GM21360 (cell line): ENCODE measurements around the gene KHNYN.
"Not testable (repeated sequence)": the region's sequence is repeated elsewhere in the genome, so short reads cannot be mapped to it uniquely, and the experiment has no call there.

Source experiments
- ATAC-seq: cut with Tn5 transposase; IDR thresholded peaks from one replicate; pipeline ENCODE4 v1.9.1; 2021; ENCODE audit warnings: mild to moderate bottlenecking, moderate library complexity; ENCODE audit not compliant: unreplicated experiment

The KHNYN gene

DNA sequence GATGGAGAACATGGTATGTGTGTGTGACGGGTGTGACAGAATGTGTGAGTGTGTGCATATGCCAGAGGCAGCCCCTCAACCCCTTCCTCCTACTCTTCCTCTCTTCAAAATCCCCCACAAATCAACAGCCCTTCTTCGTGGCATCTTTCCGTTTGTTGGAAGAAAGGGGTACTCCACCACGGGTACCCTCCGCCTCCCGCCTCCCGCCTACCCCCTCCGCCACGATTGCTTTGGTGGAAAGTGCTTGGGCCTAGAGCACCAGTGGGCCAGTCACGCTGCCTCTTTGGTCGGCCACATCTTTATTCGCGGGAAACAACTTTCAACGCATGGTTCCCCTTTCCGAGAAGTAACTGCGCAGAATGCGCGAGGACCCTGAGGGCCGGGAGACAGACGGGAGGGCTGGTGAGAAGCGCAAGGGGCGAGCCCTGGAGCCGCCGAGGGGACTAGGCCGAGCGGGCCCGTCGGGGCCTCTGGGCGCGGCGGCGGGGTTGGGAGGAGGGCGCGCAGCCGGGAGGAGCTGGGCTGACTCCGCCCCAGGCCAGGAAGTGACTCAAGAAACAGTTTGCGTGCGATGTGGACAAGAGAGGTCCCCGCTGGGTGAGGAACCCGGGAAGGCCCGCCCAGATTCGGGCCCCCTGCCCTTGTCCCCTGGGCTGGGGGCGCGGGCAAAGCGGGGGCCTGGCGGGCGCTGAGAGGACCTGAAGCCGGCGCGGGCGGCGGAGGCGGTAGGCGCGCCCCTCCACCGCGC lies at the start of gene KHNYN, which contains the start of gene CBLN3:
KHNYN (plus strand) TSS at position 560 of the 748 bp plus-strand sequence. CDS start 777 bp downstream, outside the sequence.
CBLN3 (minus strand) TSS at position 274 of the 748 bp plus-strand sequence. CDS start 614 bp downstream, outside the sequence.
- ATAC-seq = peak; percentile 76

GRCh38 chr14:24381363-24382063 lies 48.2 kb upstream of the KHNYN start:
- ATAC-seq = no peak

DNA sequence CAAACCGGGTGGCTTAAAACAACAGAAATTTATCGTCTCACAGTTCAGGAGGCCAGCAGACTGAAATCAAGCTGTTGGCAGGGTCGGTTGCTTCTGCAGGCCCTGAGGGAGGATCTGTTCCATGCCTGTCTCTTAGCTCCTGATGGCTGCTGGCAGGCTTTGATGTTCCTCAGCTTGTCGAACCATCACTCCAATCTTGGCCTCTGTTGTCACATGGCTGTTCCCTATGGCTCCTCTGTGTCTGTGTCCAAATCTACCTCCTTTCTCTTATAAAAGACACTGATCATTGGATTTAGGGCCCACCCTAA lies 47.7 kb upstream of the KHNYN start:
- ATAC-seq = no peak

GRCh38 chr14:24384169-24384568 lies 45.6 kb upstream of the KHNYN start:
- ATAC-seq = no peak

DNA sequence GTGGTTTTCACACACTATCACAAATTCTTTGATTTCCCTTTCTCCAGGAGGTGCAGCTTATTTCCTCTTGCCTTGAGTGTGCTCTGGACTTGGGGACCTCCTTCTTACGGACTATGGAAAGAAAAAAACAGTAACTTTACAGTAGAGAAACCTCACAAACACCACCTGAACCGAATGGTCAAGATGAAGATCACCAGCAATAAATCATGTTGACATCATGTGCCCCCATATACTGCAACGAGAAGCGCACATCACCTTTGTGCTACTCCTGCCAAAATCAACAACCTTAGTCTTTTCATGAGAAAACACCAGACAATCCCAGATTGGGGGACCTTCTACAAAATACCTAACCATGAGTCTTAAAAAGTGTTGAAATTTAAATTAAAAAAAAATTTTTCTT lies 44.2 kb upstream of the KHNYN start:
- ATAC-seq = no peak

DNA sequence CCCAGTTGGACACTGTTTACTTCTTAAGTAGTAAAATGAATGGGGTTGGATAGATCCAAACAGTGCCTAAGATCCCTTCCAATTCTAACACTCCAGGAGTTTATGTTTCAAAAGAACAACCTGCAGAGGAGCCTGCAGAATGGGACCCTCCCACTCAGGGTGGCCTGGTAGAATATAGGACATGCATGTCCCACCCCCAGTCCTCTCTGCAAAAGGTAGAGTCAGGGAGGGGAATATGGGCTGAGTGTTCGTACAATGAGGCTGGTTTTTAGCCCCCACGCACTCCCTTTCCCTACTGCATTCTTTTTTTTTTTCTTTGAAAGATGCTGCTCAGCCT lies 42.8 kb upstream of the KHNYN start:
- no peak for ATAC-seq

- not testable (repeated sequence) for ATAC-seq
Observed at GRCh38 chr14:24387579-24387978, 42.2 kb upstream of the KHNYN start.

GRCh38 chr14:24388474-24389179 lies 41.1 kb upstream of the KHNYN start:
- ATAC-seq = no peak

GRCh38 chr14:24389226-24389848 lies 40.4 kb upstream of the KHNYN start:
- ATAC-seq = no peak

DNA sequence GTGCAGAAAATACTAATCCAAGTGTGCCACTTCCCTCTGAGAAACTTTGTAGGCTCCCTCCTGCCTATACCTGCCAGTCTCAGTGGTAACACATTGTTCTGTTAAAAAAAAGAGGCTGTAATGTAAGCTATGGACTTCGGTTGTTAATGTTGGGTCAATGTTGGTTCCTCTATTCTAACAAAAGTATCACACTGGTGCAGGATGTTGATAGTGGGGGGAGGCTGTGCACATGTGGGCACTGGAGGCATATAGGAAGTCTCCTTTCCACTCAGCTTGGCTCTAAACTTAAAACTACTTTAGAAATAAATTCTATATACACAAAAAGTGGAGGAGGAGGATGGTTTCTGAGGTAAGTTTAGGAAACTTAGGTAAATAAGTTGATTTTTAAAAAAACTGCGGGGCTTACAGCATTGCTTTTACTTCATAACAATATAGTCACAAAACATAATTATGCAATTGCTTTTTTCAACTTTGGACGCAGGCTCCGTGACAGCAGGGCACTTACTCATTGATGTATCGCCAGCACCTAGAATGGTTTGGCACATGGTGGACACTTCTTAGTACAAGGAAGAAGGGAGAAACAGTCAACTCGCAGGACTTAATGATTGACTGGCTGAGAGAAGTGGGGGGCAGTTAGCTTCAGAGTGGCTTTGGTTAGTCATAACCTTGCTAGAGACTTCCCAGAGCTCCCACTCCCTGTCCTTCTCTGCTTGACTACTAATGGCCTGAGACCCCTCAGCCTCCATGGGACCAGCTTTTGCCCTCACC lies 38.9 kb upstream of the KHNYN start:
- ATAC-seq = no peak

- ATAC-seq = no peak
Observed at GRCh38 chr14:24392325-24393091, 37.2 kb upstream of the KHNYN start.

- ATAC-seq = no peak
Observed at GRCh38 chr14:24394275-24394674, 35.5 kb upstream of the KHNYN start.

DNA sequence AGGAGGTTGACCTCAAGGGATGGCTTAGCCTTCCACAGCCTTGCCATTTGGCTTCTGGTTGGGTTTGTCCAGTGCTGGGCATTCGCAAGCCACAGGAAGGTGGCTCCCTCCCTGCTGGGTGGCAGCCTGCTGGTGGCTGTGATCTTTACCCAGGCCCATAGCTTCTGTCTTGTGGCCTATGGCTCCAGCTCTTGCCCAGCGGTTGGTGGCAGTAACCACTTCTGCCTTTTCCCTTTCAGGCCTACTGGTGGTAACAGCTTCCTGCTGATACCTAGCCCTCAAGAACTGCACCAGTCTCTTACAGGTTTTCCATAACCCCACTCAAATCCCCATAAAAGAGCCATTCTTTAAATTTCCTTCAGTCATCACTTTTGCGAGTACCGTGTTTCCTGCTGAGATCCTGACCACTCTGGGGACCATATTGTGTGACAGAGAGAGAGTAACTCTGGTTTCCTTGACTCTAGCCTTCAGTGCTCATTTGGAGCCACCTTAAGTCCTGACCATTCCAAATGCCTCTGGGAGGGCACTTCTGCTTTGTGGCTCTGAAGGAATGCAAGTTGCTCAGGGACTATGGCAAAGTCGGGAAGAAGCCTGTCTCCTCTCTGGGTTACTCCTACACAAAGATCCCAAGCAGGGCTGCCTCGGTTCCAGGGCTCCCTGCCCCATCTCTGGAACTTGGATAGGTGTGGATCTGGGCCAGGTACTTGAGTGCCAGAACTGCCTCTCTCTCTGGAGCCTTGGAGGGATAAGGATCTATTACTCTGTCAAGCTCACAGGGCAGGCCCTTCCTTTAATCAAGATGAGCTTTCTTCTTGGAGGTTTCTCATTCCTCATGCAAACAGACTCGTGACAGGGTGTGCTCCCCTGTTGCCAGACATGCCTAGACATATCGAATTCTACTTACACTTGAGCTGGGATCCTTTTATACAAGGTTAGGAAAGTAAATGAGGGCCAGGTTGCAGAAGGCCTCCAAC lies 33.9 kb upstream of the KHNYN start:
- ATAC-seq = no peak

GRCh38 chr14:24397639-24398292 lies 32.0 kb upstream of the KHNYN start:
- no peak for ATAC-seq

DNA sequence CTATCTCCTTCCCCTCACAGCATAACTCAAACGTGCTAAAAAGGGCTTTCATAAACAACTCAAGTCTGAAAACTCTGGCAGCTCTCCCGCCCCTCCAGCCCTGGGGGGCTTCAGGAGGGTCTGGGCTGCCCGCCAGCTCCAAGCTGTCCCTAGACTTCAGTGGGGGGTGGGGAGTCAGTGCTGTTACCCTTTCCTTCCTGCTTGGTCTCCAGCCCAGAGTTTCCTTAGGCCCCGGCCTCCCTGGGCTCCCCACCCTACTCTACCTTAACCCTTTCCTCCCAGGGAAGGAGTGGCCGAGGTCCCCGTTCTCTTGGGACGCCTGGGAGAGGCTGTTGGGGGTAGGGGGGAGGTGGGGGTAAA lies 31.5 kb upstream of the KHNYN start:
- ATAC-seq = no peak

DNA sequence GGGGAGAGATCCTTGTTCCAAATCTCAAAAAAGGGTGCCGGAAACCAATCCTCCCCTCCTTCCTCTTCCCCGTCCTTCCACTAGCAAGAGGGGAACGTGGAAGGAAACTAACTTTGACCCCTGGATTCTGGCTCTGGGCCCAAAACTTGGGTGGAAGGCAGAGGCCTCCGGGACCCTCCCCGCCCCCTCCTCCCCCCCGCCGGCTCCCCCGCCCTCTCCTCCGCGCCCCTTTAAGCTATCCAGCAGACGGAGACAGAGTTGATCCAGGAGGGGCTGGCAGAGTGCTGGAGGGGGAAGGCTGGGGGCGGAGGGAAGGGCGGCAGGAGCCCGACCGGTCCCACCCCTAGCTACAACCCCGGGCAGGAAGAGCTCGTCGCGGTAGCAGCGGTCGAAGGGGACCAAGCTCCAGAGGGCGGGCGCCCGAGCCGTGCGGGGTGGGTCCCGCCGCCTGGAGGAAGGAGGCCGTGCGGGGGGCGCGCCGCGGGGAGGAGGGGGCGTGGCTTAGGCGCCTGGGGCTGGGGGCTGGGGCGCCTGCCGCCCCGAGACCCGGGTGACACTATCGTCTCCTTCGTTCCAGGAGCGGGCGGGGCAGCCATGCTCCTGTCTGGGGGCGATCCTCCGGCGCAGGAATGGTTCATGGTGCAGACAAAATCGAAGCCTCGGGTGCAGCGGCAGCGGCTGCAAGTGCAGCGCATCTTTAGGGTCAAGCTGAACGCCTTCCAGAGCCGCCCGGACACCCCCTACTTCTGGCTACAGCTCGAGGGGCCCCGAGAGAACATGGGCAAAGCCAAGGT lies 30.9 kb upstream of the KHNYN start, which contains the start of gene NYNRIN:
NYNRIN (plus strand) TSS at position 351 of the 794 bp plus-strand sequence; CDS start at position 595, 244 bp downstream.
- ATAC-seq = no peak

GRCh38 chr14:24399447-24399822 lies 30.3 kb upstream of the KHNYN start:
- no peak for ATAC-seq
